Measurements from ENCODE around the gene SV2B.

SV2B gene

GRCh38 chr15:91140601-91141000 lies 40.5 kb downstream of the SV2B start:
- DNase-seq: no peak

- DNase-seq: no peak
These were observed 41.0 kb downstream of the SV2B start for GRCh38 chr15:91141097-91141496.

DNA sequence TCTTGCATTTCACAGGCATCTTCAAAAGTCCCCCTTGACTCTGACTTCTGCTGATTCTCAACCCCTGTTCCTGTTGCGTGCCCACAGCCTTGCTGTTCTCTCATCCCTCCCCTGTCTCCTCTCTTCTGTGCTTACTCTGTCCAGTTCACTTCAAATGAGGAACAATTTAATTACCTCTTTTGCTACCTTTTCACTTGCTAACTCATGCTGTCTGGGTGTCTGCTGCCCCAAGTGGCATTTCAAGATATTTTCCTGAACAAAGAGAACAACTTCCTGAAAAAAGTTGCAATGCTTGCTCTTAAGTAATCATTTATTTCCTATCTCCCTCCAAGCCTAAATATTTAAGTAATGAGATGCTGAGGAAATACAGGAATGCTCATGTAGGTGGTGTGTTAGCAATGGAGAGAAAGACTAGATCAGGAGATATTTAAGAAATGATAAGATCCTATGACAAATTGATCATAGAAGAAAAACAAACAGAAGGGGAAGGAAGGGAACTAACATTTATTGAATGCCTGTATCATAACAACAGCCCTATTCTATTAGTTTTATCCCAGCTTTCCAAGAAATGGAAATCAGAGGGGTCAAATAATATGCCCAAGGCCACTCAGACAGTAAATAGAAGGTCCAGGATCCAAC lies 42.2 kb downstream of the SV2B start:
- DNase-seq: no peak

DNA sequence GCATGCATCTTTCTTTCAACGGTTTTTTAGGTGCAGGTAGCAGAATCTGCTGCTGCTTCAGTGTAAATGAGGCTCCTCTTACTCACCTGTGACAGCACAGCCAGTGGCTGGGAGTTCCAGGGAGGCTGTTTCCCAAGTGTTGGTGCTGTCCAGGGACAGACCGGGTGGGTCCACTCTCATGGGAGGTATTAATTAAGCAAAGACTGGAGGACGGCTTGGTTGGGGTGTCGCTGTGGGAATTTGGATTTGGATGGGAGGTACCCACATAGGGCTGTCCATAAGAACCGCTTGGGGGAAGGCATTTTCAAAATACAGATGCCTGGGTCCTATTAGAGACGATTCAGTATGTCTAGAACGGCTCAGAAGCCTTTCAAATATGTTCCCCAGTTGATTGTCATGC lies 42.9 kb downstream of the SV2B start:
- no peak for DNase-seq

DNA sequence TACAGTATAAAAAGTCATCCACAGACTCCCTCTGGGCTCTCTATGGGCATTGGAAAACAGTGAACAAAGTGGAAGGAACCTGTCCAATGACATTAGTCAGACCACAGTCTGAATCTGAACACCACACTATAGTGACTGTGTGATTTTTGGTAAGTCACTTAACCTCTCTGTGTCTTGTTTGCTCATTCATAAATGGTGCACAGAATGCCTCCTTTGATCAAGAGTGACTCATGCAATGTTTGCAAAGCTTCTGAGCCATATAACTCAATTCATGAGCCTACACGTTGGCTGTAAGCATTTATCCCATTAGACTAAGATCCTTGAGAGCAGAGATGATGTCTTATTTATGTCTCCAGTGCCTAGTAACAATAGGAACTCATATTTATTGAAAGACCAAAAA lies 46.7 kb downstream of the SV2B start:
- no peak for DNase-seq

GRCh38 chr15:91148243-91148642 lies 48.2 kb downstream of the SV2B start:
- no peak for DNase-seq

- no peak for DNase-seq
These were observed 50.6 kb downstream of the SV2B start for GRCh38 chr15:91150502-91151160.

GRCh38 chr15:91151781-91152563 lies 51.9 kb downstream of the SV2B start:
- no peak for DNase-seq

DNA sequence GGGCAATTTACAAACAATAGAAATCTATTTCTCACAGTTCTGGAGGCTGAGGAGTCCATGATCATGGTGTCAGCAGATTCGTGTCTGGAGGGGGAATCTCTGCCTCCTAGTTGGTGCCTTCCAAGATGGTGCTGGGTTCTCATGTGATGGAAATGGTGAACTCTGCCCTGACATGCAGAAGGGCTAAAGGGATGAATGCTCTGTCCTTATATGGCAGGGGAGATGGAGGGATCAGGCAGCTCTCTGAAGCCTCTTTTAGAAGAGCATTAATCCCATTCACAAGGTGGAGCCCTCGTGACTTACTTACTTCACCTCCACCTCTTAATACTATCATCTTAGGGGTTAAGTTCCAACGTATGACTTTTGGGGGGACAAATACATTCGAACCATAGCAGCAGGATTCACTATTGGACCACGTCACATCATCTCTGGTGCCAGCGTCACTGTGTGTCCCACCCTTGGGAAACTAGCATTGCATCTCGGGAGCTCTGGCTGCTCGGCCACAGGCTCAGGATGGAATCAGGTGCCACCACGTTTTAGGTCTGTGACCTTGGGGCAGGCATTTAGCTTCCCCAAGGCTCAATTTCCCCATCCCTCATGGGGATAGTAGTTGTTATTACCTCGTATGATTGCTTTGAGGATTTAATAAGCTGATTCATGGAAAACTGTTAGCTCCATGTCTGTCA lies 53.0 kb downstream of the SV2B start:
- DNase-seq: no peak

GRCh38 chr15:91153954-91154353 lies 53.9 kb downstream of the SV2B start:
- DNase-seq: no peak

- no peak for DNase-seq
These were observed 56.2 kb downstream of the SV2B start for GRCh38 chr15:91156175-91156726.

- DNase-seq: no peak
These were observed 58.6 kb downstream of the SV2B start for GRCh38 chr15:91158415-91159394.

DNA sequence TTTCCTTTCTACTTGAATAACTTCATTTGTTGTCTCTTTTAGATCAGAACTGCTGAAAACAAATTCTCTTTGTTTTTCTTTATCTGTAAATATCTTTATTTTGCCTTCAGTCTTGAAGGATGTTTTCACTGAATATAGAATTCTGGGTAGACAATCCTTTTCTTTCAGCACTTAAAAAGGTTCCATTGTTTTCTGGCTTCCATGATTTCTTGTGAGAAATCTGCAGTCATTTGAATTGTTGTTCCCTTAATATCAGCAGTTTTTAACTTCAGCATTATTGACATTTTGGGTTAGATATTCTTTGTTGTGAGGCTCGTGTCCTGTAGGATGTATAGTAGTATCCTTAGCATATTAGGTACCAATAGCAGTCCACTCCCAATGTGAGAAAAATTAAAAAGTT lies 65.8 kb downstream of the SV2B start:
- no peak for DNase-seq

- no peak for DNase-seq
These were observed 68.4 kb downstream of the SV2B start for GRCh38 chr15:91168457-91168856.

- no peak for DNase-seq
These were observed 71.3 kb downstream of the SV2B start for GRCh38 chr15:91171334-91171733.

GRCh38 chr15:91182101-91182500 lies 82.0 kb downstream of the SV2B start:
- no peak for DNase-seq

- DNase-seq: no peak
These were observed 83.5 kb downstream of the SV2B start for GRCh38 chr15:91183596-91183995.

DNA sequence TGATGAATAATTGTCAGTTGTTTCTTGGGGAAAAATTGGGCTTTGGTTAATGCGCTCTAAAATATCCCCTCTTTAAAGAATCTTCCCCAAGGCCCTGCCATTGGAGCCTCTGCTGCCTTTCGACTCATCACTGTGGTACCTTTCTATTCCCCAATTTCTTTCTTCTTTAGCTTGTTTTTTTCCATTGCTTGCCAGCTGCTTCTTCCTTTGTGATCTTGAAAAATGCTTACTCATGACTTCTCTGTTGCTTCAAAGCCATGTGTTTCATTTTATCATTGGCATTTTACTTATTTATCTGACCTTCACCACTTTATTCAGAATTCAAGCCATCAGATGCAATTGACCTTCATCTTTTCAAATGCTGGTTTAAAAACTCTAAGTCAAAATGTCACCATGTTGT lies 84.4 kb downstream of the SV2B start:
- DNase-seq: no peak

- no peak for DNase-seq
These were observed 87.0 kb downstream of the SV2B start for GRCh38 chr15:91186904-91187656.

GRCh38 chr15:91192285-91192684 lies 92.2 kb downstream of the SV2B start:
- no peak for DNase-seq
